ENCODE measurements around the gene SDHAF3. TPM values are rescaled to one million over a fixed set of nuclear protein-coding genes. Genes with fewer than 3 reads are reported as not detected.

The SDHAF3 gene
- total RNA-seq, 4 donors from 2014 or later = 4.0 to 10.4 (median 8.1) TPM

DNA sequence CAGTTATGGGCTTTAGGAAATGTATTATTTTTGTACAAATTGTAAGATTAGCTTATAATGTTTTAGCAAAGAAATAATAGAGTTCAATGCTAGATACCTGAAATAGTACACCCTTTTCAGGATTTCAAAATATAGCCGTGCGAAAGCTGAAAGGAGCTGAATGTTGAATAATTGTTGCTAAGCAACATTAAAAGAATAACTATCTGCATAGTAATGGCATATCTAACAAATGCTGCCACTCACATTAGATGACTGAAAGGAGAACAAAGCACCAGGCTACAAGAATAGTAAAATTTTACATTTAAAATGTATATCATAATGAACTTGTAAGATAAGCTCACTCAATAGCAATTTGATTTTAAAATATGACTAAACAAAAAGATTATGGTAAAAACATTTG, 82.5 kb downstream of the SDHAF3 start:
- WGBS = 86% methylated on average over 2 of the region's 2 CpGs
- no peak for DNase-seq (ENCODE audit: extremely low spot score)
- no peak overlapping the region for H3K4me3 ChIP-seq
- no peak overlapping the region for H3K27ac ChIP-seq (replicated peaks in 1 of 4)
- intact Hi-C loops (cut with DNase I) = no loop called here
- TF ChIP-seq EP300 (IDR thresholded peaks at IDR 0.05) (no peak), CTCF (IDR thresholded peaks at IDR 0.05) (no peak), POLR2A (IDR thresholded peaks at IDR 0.05; ENCODE audit: low read depth) (no peak)
- no peaks in the 10 kb centered on the region for H3K36me3 ChIP-seq
- no peaks in the 10 kb centered on the region for H3K9me3 ChIP-seq
- H3K27me3 ChIP-seq = no peaks in the 10 kb centered on the region
- H3K4me1 ChIP-seq = no peaks in the 10 kb centered on the region

GRCh38 chr7:97203957-97204356, 86.5 kb downstream of the SDHAF3 start:
- H3K27me3 ChIP-seq = no peaks in the 10 kb centered on the region
- no peak for DNase-seq (ENCODE audit: extremely low spot score)
- no peaks in the 10 kb centered on the region for H3K36me3 ChIP-seq
- no peak overlapping the region for H3K4me3 ChIP-seq
- no peak overlapping the region for H3K27ac ChIP-seq (replicated peaks in 1 of 4)
- intact Hi-C loops (cut with DNase I) = no loop called here
- TF ChIP-seq CTCF (IDR thresholded peaks at IDR 0.05) (no peak), EP300 (IDR thresholded peaks at IDR 0.05) (no peak), POLR2AphosphoS5 (IDR thresholded peaks at IDR 0.05) (no peak), POLR2A (IDR thresholded peaks at IDR 0.05; ENCODE audit: low read depth) (no peak)
- 73% methylated on average over 2 of the region's 2 CpGs for WGBS
- no peaks in the 10 kb centered on the region for H3K9me3 ChIP-seq
- H3K4me1 ChIP-seq = no peaks in the 10 kb centered on the region

DNA sequence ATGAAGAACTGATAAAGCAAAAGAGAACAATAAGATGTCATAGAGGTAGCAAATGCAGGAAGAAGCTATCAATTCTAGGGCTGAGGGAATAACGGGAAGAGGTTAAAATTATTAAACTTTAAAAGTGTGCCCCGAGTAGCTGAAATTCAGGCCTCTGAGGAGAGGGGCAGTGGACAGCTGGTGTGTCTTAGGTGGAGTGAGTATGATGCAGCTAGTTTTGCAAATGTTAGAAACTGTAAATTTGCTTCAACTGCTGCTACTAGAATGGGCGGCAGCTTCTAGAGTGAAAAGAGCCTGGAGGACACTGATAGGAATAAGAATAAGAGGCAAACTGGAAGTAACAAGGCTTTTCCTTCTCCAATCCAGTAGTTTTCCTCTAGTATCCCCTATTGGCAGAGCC, 87.3 kb downstream of the SDHAF3 start:
- no peak overlapping the region for H3K27ac ChIP-seq (replicated peaks in 1 of 4)
- TF ChIP-seq EP300 (IDR thresholded peaks at IDR 0.05) = no peak
- no peak for TF ChIP-seq CTCF (IDR thresholded peaks at IDR 0.05)
- no peak for TF ChIP-seq POLR2AphosphoS5 (IDR thresholded peaks at IDR 0.05)
- TF ChIP-seq POLR2A (IDR thresholded peaks at IDR 0.05; ENCODE audit: low read depth) = no peak
- intact Hi-C loops (cut with DNase I) = no loop called here
- no peaks in the 10 kb centered on the region for H3K27me3 ChIP-seq
- 39% methylated on average over 3 of the region's 3 CpGs for WGBS
- DNase-seq (ENCODE audit: extremely low spot score) = no peak
- no peaks in the 10 kb centered on the region for H3K9me3 ChIP-seq
- no peaks in the 10 kb centered on the region for H3K36me3 ChIP-seq
- H3K4me1 ChIP-seq = no peaks in the 10 kb centered on the region
- no peak overlapping the region for H3K4me3 ChIP-seq

DNA sequence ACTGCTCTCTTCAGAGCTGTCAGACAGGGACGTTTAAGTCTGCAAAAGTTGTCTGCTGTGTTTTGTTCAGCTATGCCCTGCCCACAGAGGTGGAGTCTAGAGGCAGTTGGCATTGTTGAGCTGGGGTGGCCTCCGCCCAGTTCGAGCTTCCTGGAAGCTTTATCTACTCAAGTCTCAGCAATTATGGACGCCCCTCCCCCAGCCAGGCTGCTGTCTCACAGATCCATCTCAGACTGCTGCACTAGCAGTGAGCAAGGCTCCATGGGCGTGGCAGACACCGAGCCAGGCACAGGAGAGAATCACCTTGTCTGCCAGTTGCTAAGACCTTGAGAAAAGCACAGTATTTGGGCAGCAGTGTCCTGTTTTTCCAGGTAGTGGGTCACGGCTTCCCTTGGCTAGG, 98.1 kb downstream of the SDHAF3 start:
- no peaks in the 10 kb centered on the region for H3K4me1 ChIP-seq
- H3K9me3 ChIP-seq = peaks cover 0 to 5% (median 1%) of the 10 kb centered on the region in 4 donors
- no peaks in the 10 kb centered on the region for H3K27me3 ChIP-seq
- no peaks in the 10 kb centered on the region for H3K36me3 ChIP-seq
- intact Hi-C loops (cut with DNase I) = no loop called here
- TF ChIP-seq EP300 (IDR thresholded peaks at IDR 0.05) (no peak), POLR2A (IDR thresholded peaks at IDR 0.05; ENCODE audit: low read depth) (no peak), CTCF (IDR thresholded peaks at IDR 0.05) (no peak), POLR2AphosphoS5 (IDR thresholded peaks at IDR 0.05) (no peak)
- H3K4me3 ChIP-seq = no peak overlapping the region
- no peak overlapping the region for H3K27ac ChIP-seq (replicated peaks in 1 of 4)
- no peak for DNase-seq (ENCODE audit: extremely low spot score)
- 63% methylated on average over 6 of the region's 7 CpGs for WGBS

DNA sequence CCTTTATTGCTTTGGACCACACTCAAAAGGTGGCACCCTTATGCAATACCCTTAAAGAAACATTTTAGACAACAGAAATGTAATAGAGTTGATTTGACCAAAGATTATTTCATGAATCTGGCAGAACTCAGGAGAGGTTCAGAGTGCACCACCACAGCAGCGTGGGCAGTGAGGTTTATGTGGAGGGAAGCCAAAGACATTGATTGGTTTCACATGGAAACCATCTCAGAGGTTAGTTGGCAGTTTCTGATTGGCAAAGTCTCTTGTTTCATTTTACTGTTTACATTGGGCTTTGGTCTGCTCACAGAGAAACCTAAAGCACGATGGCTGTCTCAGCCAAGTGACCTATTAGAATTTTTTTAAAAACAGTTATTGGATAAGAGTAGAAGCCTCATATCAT, 101.3 kb downstream of the SDHAF3 start:
- no peak overlapping the region for H3K4me3 ChIP-seq
- no peaks in the 10 kb centered on the region for H3K27me3 ChIP-seq
- H3K36me3 ChIP-seq = no peaks in the 10 kb centered on the region
- intact Hi-C loops (cut with DNase I) = no loop called here
- TF ChIP-seq CTCF (IDR thresholded peaks at IDR 0.05) = no peak
- no peak for TF ChIP-seq EP300 (IDR thresholded peaks at IDR 0.05)
- no peak for TF ChIP-seq POLR2A (IDR thresholded peaks at IDR 0.05; ENCODE audit: low read depth)
- TF ChIP-seq POLR2AphosphoS5 (IDR thresholded peaks at IDR 0.05) = no peak
- H3K27ac ChIP-seq (replicated peaks in 1 of 4) = no peak overlapping the region
- 12% methylated on average over 2 of the region's 2 CpGs for WGBS
- no peak for DNase-seq (ENCODE audit: extremely low spot score)
- H3K9me3 ChIP-seq = peaks cover 0 to 3% (median under 1%) of the 10 kb centered on the region in 4 donors
- H3K4me1 ChIP-seq = no peaks in the 10 kb centered on the region
